ENCODE data around the gene AKT3.

AKT3 gene

GRCh38 chr1:243548516-243548915 is 301.5 kb downstream of the AKT3 start:
- no peak for DNase-seq

- DNase-seq = no peak
Observed at GRCh38 chr1:243547891-243548290, 302.2 kb downstream of the AKT3 start.

- no peak for DNase-seq
Observed at GRCh38 chr1:243546457-243546856, 303.6 kb downstream of the AKT3 start.

GRCh38 chr1:243543501-243543900 is 306.5 kb downstream of the AKT3 start:
- DNase-seq = no peak

GRCh38 chr1:243542739-243543415 is 307.2 kb downstream of the AKT3 start:
- no peak for DNase-seq

GRCh38 chr1:243539636-243540035 is 310.4 kb downstream of the AKT3 start:
- no peak for DNase-seq

GRCh38 chr1:243535014-243535413 is 315.0 kb downstream of the AKT3 start:
- no peak for DNase-seq

- no peak for DNase-seq
Observed at GRCh38 chr1:243529512-243529911, 320.5 kb downstream of the AKT3 start.

GRCh38 chr1:243528459-243529121 is 321.5 kb downstream of the AKT3 start:
- DNase-seq = no peak

- no peak for DNase-seq
Observed at GRCh38 chr1:243526180-243526579, 323.9 kb downstream of the AKT3 start.

GRCh38 chr1:243525085-243525487 is 325.0 kb downstream of the AKT3 start:
- no peak for DNase-seq

- no peak for DNase-seq
Observed at GRCh38 chr1:243523766-243524165, 326.3 kb downstream of the AKT3 start.

GRCh38 chr1:243520831-243521230 is 329.2 kb downstream of the AKT3 start:
- DNase-seq = no peak

- no peak for DNase-seq
Observed at GRCh38 chr1:243514927-243515326, 335.1 kb downstream of the AKT3 start.

- no peak for DNase-seq
Observed at GRCh38 chr1:243513726-243514491, 336.1 kb downstream of the AKT3 start.

GRCh38 chr1:243510928-243511327 is 339.1 kb downstream of the AKT3 start:
- DNase-seq = no peak

GRCh38 chr1:243508943-243509342 is 341.1 kb downstream of the AKT3 start:
- DNase-seq = no peak

- peak; percentile 62 for DNase-seq
Observed at GRCh38 chr1:243508303-243508713, 341.7 kb downstream of the AKT3 start.

GRCh38 chr1:243507672-243508302 is 342.3 kb downstream of the AKT3 start:
- peak; percentile 79 for DNase-seq

- peak; percentile 89 for DNase-seq
Observed at GRCh38 chr1:243507001-243507671, 342.9 kb downstream of the AKT3 start.

- DNase-seq = no peak
Observed at GRCh38 chr1:243505986-243506689, 343.9 kb downstream of the AKT3 start.

GRCh38 chr1:243503155-243503554 is 346.9 kb downstream of the AKT3 start:
- no peak for DNase-seq

All from eye (tissue), 1 donor.